Naive thymus-derived CD4-positive, alpha-beta T cell (primary cell): Measurements from ENCODE around the gene NTN5. TPM values are rescaled to one million over a fixed set of nuclear protein-coding genes. Genes with fewer than 3 reads are reported as not detected.

ENCODE experiments used
- ATAC-seq: fragments of 150-1000 bp; cut with Tn5 transposase; 2 replicates; pipeline ENCODE4 v1.10.0; 2021; ENCODE audit warnings: mild to moderate bottlenecking, moderate library complexity
- CTCF ChIA-PET: fragments of 350-600 bp; sonication (Branson Sonifier 250); formaldehyde crosslinking; loops from one replicate; lab custom pipeline; 2021; ENCODE audit warnings: antibody characterized with exemption; lab: Charles Lee
- POLR2A ChIA-PET: fragments of 350-600 bp; sonication (Branson Sonifier 250); formaldehyde crosslinking; loops from one replicate; lab custom pipeline; 2021; ENCODE audit warnings: antibody characterized with exemption, inconsistent platforms; lab: Charles Lee
- DNase-seq, 9 donors: peaks; one replicate each; pipeline versions ENCODE4 v3.0.0 to v3.0.0-alpha.2; 2020 to 2022; ENCODE audit warnings: mixed read lengths in 1 of 9
- H3K27ac ChIP-seq: one replicate; pipeline ENCODE4 v1.7.0; 2013; ENCODE audit warnings: mild to moderate bottlenecking, low read depth, low read length, moderate library complexity
- H3K27me3 ChIP-seq, 2 donors: one replicate each; pipeline ENCODE4 v1.7.0; 2013; ENCODE audit warnings: low read length in 2 of 2, mild to moderate bottlenecking in 2 of 2, moderate library complexity in 2 of 2; ENCODE audit not compliant: control insufficient read depth in 2 of 2, insufficient read depth in 2 of 2
- H3K36me3 ChIP-seq, 3 experiments: 1 replicate in 2 of 3; 2 replicates in 1 of 3; pipeline ENCODE4 v1.7.0; 2013; ENCODE audit warnings: low read length in 3 of 3, mild to moderate bottlenecking in 3 of 3, moderate library complexity in 1 of 3; ENCODE audit not compliant: insufficient read depth in 3 of 3, control insufficient read depth in 2 of 3
- H3K4me1 ChIP-seq, 2 donors: one replicate each; pipeline ENCODE4 v1.7.0; 2013; ENCODE audit warnings: low read length in 2 of 2, mild to moderate bottlenecking in 2 of 2, moderate library complexity in 1 of 2; ENCODE audit not compliant: control insufficient read depth in 2 of 2, insufficient read depth in 2 of 2
- H3K4me3 ChIP-seq: 2 replicates; pipeline ENCODE4 v1.7.0; 2013; ENCODE audit warnings: mild to moderate bottlenecking, low read length
- H3K9me3 ChIP-seq, 3 experiments: 1 replicate in 2 of 3; 2 replicates in 1 of 3; pipeline ENCODE4 v1.7.0; 2013; ENCODE audit warnings: low read length in 3 of 3; ENCODE audit not compliant: control insufficient read depth in 2 of 3
- H3K27ac Mint-ChIP-seq, 9 donors: one replicate each; pipeline ENCODE4 v1.8.0; 2020 to 2022; ENCODE audit warnings: mixed read lengths in 9 of 9, mild to moderate bottlenecking in 8 of 9, moderate library complexity in 5 of 9, inconsistent platforms in 2 of 9
- H3K27me3 Mint-ChIP-seq, 5 donors: one replicate each; pipeline ENCODE4 v1.8.0; 2021 to 2022; ENCODE audit warnings: mixed read lengths in 5 of 5, mild to moderate bottlenecking in 1 of 5
- H3K36me3 Mint-ChIP-seq, 5 donors: one replicate each; pipeline ENCODE4 v1.8.0; 2020 to 2022; ENCODE audit warnings: mixed read lengths in 5 of 5, mild to moderate bottlenecking in 3 of 5, inconsistent platforms in 1 of 5
- H3K4me1 Mint-ChIP-seq, 7 donors: one replicate each; pipeline ENCODE4 v1.8.0; 2020 to 2022; ENCODE audit warnings: mixed read lengths in 7 of 7, mild to moderate bottlenecking in 3 of 7, inconsistent platforms in 1 of 7
- H3K4me3 Mint-ChIP-seq, 10 donors: one replicate each; pipeline ENCODE4 v1.8.0; 2020 to 2022; ENCODE audit warnings: mild to moderate bottlenecking in 10 of 10, mixed read lengths in 10 of 10, moderate library complexity in 6 of 10, inconsistent platforms in 2 of 10
- H3K9me3 Mint-ChIP-seq, 11 donors: one replicate each; pipeline ENCODE4 v1.8.0; 2020 to 2022; ENCODE audit warnings: mixed read lengths in 11 of 11, mild to moderate bottlenecking in 4 of 11, inconsistent platforms in 1 of 11, moderate library complexity in 1 of 11
- intact Hi-C, 2 donors: fragments of 100-400 bp; cut with micrococcal nuclease; formaldehyde crosslinking; loops; one replicate each; pipeline ENCODE4 v1.15.1; 2023
- polyA plus RNA-seq, 2 donors: library from polyadenylated mRNA; unstranded; fragments of 300-500 nt; fragmentation: Illumina TruSeq; gene quantifications; one replicate each; pipeline ENCODE4 v1.2.3, GENCODE V29; 2021
- total RNA-seq, 6 experiments: library from RNA in 5 of 6; stranded (reverse) in 5 of 6; gene quantifications; 1 replicate in 5 of 6; 2 replicates in 1 of 6; pipeline ENCODE4 v1.2.3 and lab custom pipeline; 2021 to 2026

The NTN5 gene
- total and polyA plus RNA-seq, 7 experiments from 2014 or later, result 0.41 to 5.9 (median 2.9) TPM

- Histone ChIP-seq H3K9me3 (no peaks in the 10 kb centered on the region), H3K36me3 (peaks cover 0 to 2% (median 0%) of the 10 kb centered on the region in 3 experiments), H3K4me3 (no peak overlapping the region), H3K27ac (no peak overlapping the region), H3K4me1 (peaks cover 19 to 25% of the 10 kb centered on the region in 2 donors), H3K27me3 (no peaks in the 10 kb centered on the region)
- DNase-seq (no peak), ATAC-seq (no peak)
- Mint-ChIP-seq H3K9me3 (peaks cover 0 to 4% (median 0%) of the 10 kb centered on the region in 11 donors), H3K36me3 (peaks cover 0 to 5% (median 0%) of the 10 kb centered on the region in 5 donors), H3K4me1 (peaks cover 20 to 48% (median 38%) of the 10 kb centered on the region in 7 donors), H3K4me3 (no peak overlapping the region), H3K27ac (peak overlapping the region in 3 of 9 donors; percentile 51 to 56 (median 54)), H3K27me3 (peaks cover 0 to 11% (median 0%) of the 10 kb centered on the region in 5 donors)
- CTCF ChIA-PET, result no interaction called here
- POLR2A ChIA-PET, result interaction anchor here (0.8 to 1.3 kb wide), 4 partner anchors 14 to 106 kb away, joined by 3 to 4 read pairs (median 4); no protein-coding TSS in a partner anchor
- intact Hi-C loops, result no loop called here
Observed at GRCh38 chr19:48641850-48642249, 31.0 kb downstream of the NTN5 start.

- no peaks in the 10 kb centered on the region for H3K27me3 ChIP-seq
- peaks cover 0 to 11% (median 0%) of the 10 kb centered on the region in 5 donors for H3K27me3 Mint-ChIP-seq
- POLR2A ChIA-PET, result interaction anchor here (0.7 kb wide), 1 partner anchor 9 kb away, joined by 5 read pairs; no protein-coding TSS in a partner anchor
Observed at GRCh38 chr19:48639483-48640375, 33.1 kb downstream of the NTN5 start.

GRCh38 chr19:48638831-48639381 is 33.9 kb downstream of the NTN5 start:
- H3K36me3 ChIP-seq, result peaks cover 0 to 12% (median 0%) of the 10 kb centered on the region in 3 experiments
- Mint-ChIP-seq H3K9me3 (peaks cover 0 to 10% (median 0%) of the 10 kb centered on the region in 11 donors), H3K4me3 (peak overlapping the region; percentile 87 to 100 (median 98)), H3K36me3 (peaks cover 0 to 5% (median 0%) of the 10 kb centered on the region in 5 donors), H3K27me3 (peaks cover 0 to 11% (median 0%) of the 10 kb centered on the region in 5 donors), H3K4me1 (peaks cover 13 to 37% (median 31%) of the 10 kb centered on the region in 7 donors), H3K27ac (peak overlapping the region; percentile 97 to 100 (median 98))
- H3K27ac ChIP-seq, result peak overlapping the region; percentile 90
- H3K4me3 ChIP-seq, result peak overlapping the region; percentile 77
- no peaks in the 10 kb centered on the region for H3K9me3 ChIP-seq
- peak in 1 of 9 donors; percentile 32 for DNase-seq
- intact Hi-C loops, result loop anchor here (1.0 to 10.0 kb wide), 16 partner anchors 7 to 1527 kb away; partner anchors contain the start of genes CA11 (in 2 of the 2), CCDC9 (in 2 of the 2), PRMT1 (in 2 of the 2) and AKT1S1 (in 1 of the 2)
- ChIA-PET CTCF (no interaction called here), POLR2A (interaction anchor here (0.6 to 1.5 kb wide), 3 partner anchors 76 to 307 kb away, joined by 3 read pairs; no protein-coding TSS in a partner anchor)
- no peaks in the 10 kb centered on the region for H3K27me3 ChIP-seq
- peaks cover 22 to 23% of the 10 kb centered on the region in 2 donors for H3K4me1 ChIP-seq
- ATAC-seq, result no peak

More at GRCh38 chr19:48639483-48640375, 33.1 kb downstream of the NTN5 start:
- H3K9me3 Mint-ChIP-seq, result peaks cover 0 to 10% (median 0%) of the 10 kb centered on the region in 11 donors
- ATAC-seq (no peak), DNase-seq (no peak)
- Histone ChIP-seq H3K4me1 (peaks cover 18 to 22% of the 10 kb centered on the region in 2 donors), H3K9me3 (no peaks in the 10 kb centered on the region), H3K27ac (no peak overlapping the region), H3K36me3 (peaks cover 0 to 12% (median 0%) of the 10 kb centered on the region in 3 experiments), H3K4me3 (no peak overlapping the region)
- H3K4me1 Mint-ChIP-seq, result peaks cover 9 to 37% (median 32%) of the 10 kb centered on the region in 7 donors
- peak overlapping the region in 7 of 9 donors; percentile 58 to 98 (median 97) for H3K27ac Mint-ChIP-seq
- intact Hi-C loops, result loop anchor here (5.0 to 10.0 kb wide), 13 partner anchors 38 to 1527 kb away; partner anchors contain the start of genes CCDC9 (in 2 of the 2), PRMT1 (in 2 of the 2), AKT1S1 (in 1 of the 2) and ALDH16A1 (in 1 of the 2)
- CTCF ChIA-PET, result no interaction called here
- H3K4me3 Mint-ChIP-seq, result peak overlapping the region in 8 of 10 donors; percentile 20 to 100 (median 50)
- H3K36me3 Mint-ChIP-seq, result peaks cover 0 to 5% (median 0%) of the 10 kb centered on the region in 5 donors

GRCh38 chr19:48637948-48638830 is 34.6 kb downstream of the NTN5 start:
- H3K27ac ChIP-seq, result peak overlapping the region; percentile 90
- peaks cover 13 to 42% (median 38%) of the 10 kb centered on the region in 7 donors for H3K4me1 Mint-ChIP-seq
- peaks cover 29 to 30% of the 10 kb centered on the region in 2 donors for H3K4me1 ChIP-seq
- ChIA-PET CTCF (interaction anchor here (0.9 to 1.3 kb wide), 2 partner anchors 8 to 14 kb away, joined by 3 to 4 read pairs; no protein-coding TSS in a partner anchor), POLR2A (interaction anchor here (0.6 to 3.0 kb wide), 18 partner anchors 7 to 327 kb away, joined by 3 to 32 read pairs (median 3); partner anchors contain the start of genes CA11, EMP3, FAM83E and FTL)
- H3K27me3 ChIP-seq, result no peaks in the 10 kb centered on the region
- H3K9me3 Mint-ChIP-seq, result peaks cover 0 to 10% (median 0%) of the 10 kb centered on the region in 11 donors
- peak; percentile 68 to 94 (median 89) for DNase-seq
- H3K27ac Mint-ChIP-seq, result peak overlapping the region; percentile 97 to 100 (median 98)
- intact Hi-C loops, result loop anchor here (1.0 to 10.0 kb wide), 32 partner anchors 8 to 1526 kb away; partner anchors contain the start of genes CA11 (in 2 of the 2), CCDC9 (in 2 of the 2), GYS1 (in 2 of the 2) and PRMT1 (in 2 of the 2)
- peak overlapping the region; percentile 77 for H3K4me3 ChIP-seq
- ATAC-seq, result peak; percentile 61
- peaks cover 0 to 11% (median 0%) of the 10 kb centered on the region in 5 donors for H3K27me3 Mint-ChIP-seq
- H3K36me3 Mint-ChIP-seq, result peaks cover 0 to 5% (median 3%) of the 10 kb centered on the region in 5 donors
- H3K9me3 ChIP-seq, result no peaks in the 10 kb centered on the region
- peaks cover 0 to 18% (median 2%) of the 10 kb centered on the region in 3 experiments for H3K36me3 ChIP-seq
- peak overlapping the region; percentile 87 to 100 (median 98) for H3K4me3 Mint-ChIP-seq

- H3K36me3 ChIP-seq, result peaks cover 4 to 25% (median 9%) of the 10 kb centered on the region in 3 experiments
- CTCF ChIA-PET, result interaction anchor here (0.9 to 1.7 kb wide), 3 partner anchors 8 to 13 kb away, joined by 3 to 5 read pairs (median 4); partner anchors contain the start of gene CA11
- peaks cover 0 to 10% (median 0%) of the 10 kb centered on the region in 11 donors for H3K9me3 Mint-ChIP-seq
- H3K27ac ChIP-seq, result peak overlapping the region; percentile 90
- no peaks in the 10 kb centered on the region for H3K9me3 ChIP-seq
- POLR2A ChIA-PET, result interaction anchor here (0.5 to 3.0 kb wide), 18 partner anchors 8 to 1777 kb away, joined by 3 to 32 read pairs (median 4); partner anchors contain the start of genes ARHGAP35, CA11, EMP3 and FAM83E
- no peaks in the 10 kb centered on the region for H3K27me3 ChIP-seq
- intact Hi-C loops, result loop anchor here (1.0 to 10.0 kb wide), 29 partner anchors 13 to 1525 kb away; partner anchors contain the start of genes CCDC9 (in 2 of the 2), GYS1 (in 2 of the 2), PRMT1 (in 2 of the 2) and RPL18 (in 2 of the 2)
- DNase-seq (peak; percentile 91 to 100 (median 100)), ATAC-seq (peak; percentile 83)
- H3K36me3 Mint-ChIP-seq, result peaks cover 0 to 6% (median 4%) of the 10 kb centered on the region in 5 donors
- peaks cover 0 to 9% (median 0%) of the 10 kb centered on the region in 5 donors for H3K27me3 Mint-ChIP-seq
- H3K4me3 Mint-ChIP-seq, result peak overlapping the region; percentile 87 to 100 (median 98)
- peaks cover 33 to 36% of the 10 kb centered on the region in 2 donors for H3K4me1 ChIP-seq
- peak overlapping the region; percentile 97 to 100 (median 98) for H3K27ac Mint-ChIP-seq
- peak overlapping the region; percentile 89 for H3K4me3 ChIP-seq
- peaks cover 13 to 45% (median 41%) of the 10 kb centered on the region in 7 donors for H3K4me1 Mint-ChIP-seq
Observed at GRCh38 chr19:48637449-48637947, 35.3 kb downstream of the NTN5 start.
